Omental fat pad (tissue), 4 donors: Measurements from ENCODE around the gene IL17RD. TPM values are rescaled to one million over a fixed set of nuclear protein-coding genes. Genes with fewer than 3 reads are reported as not detected.

Experiments
- ATAC-seq: fragments of 150-250 bp; one replicate; pipeline ENCODE4 v1.9.1; 2016; ENCODE audit warnings: mild to moderate bottlenecking, moderate library complexity; ENCODE audit not compliant: low FRiP score
- DNase-seq: peaks from one replicate; pipeline ENCODE4 v3.0.0-alpha.2; 2019; ENCODE audit warnings: low spot score
- total RNA-seq, 4 donors: library from RNA; depleted of rRNA; stranded (reverse); fragments of >200 nt; gene quantifications; one replicate each; pipeline ENCODE4 v1.1.0, GENCODE V29; 2016
- TF ChIP-seq, protein P1 (sequence below), 3 donors: fragments of 450-650 bp; IDR thresholded peaks; one replicate each; pipeline ENCODE4 v1.5.1; 2016 to 2017; ENCODE audit warnings: antibody characterized with exemption in 3 of 3, mild to moderate bottlenecking in 3 of 3, moderate library complexity in 2 of 3

The IL17RD gene
- total RNA-seq, 4 donors from 2014 or later, result 4.9 to 13.2 (median 6.6) TPM

DNA sequence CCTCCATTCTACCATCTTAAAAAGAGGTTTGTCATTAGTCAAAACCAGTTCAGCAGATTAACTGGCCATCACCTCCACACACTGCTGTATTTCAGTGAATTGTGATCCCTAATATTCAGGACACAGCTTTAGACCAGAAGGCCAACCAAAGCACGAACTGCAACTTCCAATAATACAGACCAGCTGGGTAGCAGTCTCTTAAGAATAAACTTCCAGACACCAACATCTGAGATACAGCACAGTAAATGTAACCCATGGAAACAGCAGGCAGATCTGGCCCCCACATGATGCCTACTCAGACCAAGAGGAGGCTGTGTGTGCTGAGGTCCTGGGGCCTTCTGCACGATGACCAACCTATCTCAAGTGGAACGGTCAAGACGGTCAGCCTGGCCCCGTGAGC lies 69.8 kb downstream of the IL17RD start:
- no peak for DNase-seq
- TF ChIP-seq, protein P1, sequence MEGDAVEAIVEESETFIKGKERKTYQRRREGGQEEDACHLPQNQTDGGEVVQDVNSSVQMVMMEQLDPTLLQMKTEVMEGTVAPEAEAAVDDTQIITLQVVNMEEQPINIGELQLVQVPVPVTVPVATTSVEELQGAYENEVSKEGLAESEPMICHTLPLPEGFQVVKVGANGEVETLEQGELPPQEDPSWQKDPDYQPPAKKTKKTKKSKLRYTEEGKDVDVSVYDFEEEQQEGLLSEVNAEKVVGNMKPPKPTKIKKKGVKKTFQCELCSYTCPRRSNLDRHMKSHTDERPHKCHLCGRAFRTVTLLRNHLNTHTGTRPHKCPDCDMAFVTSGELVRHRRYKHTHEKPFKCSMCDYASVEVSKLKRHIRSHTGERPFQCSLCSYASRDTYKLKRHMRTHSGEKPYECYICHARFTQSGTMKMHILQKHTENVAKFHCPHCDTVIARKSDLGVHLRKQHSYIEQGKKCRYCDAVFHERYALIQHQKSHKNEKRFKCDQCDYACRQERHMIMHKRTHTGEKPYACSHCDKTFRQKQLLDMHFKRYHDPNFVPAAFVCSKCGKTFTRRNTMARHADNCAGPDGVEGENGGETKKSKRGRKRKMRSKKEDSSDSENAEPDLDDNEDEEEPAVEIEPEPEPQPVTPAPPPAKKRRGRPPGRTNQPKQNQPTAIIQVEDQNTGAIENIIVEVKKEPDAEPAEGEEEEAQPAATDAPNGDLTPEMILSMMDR (IDR thresholded peaks at IDR 0.05), result no peak
- no peak for ATAC-seq

DNA sequence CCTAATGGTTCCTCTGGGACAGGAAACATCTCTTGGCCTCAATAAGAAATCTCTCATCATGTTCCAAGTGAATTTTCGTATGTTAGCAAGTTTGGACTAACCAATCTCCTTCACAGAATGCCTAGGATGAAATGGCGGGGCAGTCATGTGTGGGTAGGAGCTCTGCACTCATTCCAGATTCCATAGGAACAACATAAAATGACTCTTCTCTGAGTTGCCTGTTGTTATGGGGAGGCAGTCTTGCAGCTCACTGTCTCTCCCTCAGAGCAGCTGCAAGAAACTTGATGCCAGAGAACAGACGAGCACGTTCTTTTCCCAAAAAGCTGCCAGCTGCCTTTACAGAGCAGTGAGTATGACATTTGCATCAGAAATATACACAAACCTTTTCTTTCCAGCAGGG lies 70.6 kb downstream of the IL17RD start:
- no peak for DNase-seq
- ATAC-seq, result no peak
- TF ChIP-seq, protein P1 (IDR thresholded peaks at IDR 0.05), result no peak

DNA sequence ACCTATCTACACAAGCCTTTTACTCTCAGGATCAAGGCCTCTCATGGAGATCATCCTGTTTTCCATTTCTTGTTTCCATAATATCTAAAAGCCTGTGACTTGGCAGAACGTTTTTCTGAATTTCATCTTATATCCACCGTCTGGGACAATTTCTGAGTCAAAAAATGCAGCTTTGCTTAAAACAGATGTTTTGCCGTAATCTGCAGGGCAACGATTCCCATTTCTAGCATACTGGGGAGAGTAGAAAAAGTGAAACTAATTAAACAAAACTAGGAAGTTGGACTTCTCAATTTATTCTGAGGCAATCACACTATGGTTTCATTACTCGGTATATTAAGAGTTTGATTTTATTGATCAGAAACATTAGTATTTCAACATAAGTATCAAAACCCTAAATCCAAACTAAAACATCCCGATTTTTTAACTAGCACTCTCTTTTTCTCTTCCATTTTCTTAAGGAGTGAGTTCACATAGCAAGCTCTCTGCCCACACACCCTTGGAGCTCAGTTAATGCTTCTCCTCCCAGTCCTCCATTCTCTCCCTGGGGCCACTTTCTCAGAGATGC lies 71.1 kb downstream of the IL17RD start:
- DNase-seq (no peak), ATAC-seq (no peak)
- TF ChIP-seq, protein P1 (IDR thresholded peaks at IDR 0.05), result no peak

DNA sequence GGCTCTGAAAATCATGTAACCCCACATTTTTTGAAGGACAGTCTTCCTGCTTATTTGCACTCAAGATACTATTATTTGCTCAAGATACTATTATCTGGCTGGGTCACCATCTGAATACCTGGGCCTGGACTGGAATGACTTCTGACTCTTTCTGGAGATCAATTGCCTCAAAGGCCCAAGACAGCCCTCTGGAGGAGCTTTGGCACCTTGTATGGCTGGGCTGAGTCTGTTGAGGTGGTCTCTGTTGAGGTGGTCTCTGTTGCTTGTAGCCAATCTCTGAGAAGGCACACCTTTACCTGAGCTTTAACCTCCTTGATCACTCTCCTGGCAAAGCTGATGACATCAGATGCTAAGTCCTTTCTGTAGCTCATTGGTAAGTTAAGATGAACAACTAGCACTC lies 71.7 kb downstream of the IL17RD start:
- TF ChIP-seq, protein P1 (IDR thresholded peaks at IDR 0.05), result no peak
- no peak for ATAC-seq
- DNase-seq, result no peak

DNA sequence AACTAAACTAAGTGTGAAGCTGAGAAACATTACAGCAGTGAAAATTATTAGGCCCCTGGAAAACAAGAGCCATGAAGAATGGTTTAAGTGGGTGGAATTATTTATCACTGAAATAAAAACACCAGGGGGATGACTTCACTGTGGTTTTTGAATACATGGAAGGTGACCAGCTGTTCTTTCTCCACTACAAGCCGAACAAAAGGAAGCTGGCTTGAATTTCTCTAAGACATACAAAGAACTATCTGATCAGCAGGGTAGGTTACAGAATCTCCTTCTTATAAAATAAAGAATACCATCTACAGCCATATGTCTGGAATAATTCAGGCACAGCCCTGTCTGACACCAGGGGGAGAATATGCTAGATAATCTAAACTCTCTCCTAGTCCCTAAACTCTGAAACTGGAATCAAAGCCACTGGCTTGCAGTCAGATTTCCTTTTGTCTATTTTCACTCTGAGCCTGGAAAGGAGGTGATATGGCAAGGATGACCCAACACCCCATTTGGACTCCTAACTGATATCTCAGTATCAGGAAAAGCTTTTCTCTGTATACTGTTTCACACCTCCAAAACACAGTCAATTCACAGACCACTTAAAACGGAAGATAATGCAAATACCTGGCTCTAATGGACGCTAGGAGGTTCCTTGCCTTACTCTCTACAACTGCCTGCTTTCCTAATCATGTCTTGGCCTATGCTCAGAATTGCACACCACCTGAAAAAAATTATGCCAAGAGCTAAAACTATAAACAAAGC lies 73.5 kb downstream of the IL17RD start:
- ATAC-seq, result no peak
- DNase-seq, result no peak
- TF ChIP-seq, protein P1 (IDR thresholded peaks at IDR 0.05), result no peak

DNA sequence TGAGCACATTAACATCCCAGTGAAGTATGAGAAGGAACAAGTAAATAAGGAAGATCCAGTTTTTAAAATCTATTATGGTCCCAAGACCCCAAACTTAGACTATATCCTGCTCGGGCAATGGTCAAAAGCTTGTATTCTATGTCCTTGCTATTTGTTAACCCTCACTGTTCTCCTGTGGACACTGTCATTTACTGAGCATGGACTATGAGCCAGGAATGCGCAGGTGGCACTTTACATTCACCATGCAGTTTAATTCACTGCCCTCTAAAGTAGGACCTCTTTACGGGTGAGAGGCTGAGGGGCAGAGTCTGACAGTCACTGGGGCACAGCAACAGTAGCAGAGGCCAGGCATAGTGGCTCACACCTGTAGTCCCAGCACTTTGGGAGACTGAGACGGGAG lies 76.1 kb downstream of the IL17RD start:
- TF ChIP-seq, protein P1 (IDR thresholded peaks at IDR 0.05), result no peak
- ATAC-seq (no peak), DNase-seq (no peak)

DNA sequence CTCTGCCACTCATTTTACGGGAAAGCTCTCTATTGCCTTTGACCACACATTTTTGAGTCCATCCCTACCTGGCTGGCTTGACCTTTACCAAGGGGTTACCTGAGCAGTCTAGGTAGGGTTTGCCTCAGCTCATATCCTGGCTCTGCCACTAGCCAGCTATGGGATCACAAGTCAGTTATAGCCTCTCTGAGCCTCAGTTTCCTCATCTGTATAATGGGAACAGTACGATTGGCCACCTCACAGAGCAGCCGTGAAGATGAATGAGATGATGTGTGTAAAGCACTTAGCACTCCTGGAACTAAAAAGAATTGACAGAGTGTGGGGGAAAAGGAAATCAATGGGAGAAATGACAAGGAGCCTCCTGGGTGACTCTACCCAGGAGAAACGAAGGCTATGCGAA lies 76.7 kb downstream of the IL17RD start:
- TF ChIP-seq, protein P1 (IDR thresholded peaks at IDR 0.05), result no peak
- DNase-seq (no peak), ATAC-seq (no peak)
